Hepatocyte (in vitro differentiated cells): ENCODE measurements around the gene PLSCR4.
"Not testable (repeated sequence)": the region's sequence is repeated elsewhere in the genome, so short reads cannot be mapped to it uniquely, and the experiment has no call there.

ENCODE experiments used
- EZH2 ChIP-seq: fragments of 200-600 bp; sonication (generic); IDR thresholded peaks from 2 replicates; pipeline ENCODE4 v1.6.1; 2016; ENCODE audit warnings: antibody characterized with exemption, mild to moderate bottlenecking, borderline replicate concordance
- TF ChIP-seq, protein P1 (sequence below): fragments of 200-600 bp; sonication (generic); IDR thresholded peaks from 2 replicates; pipeline ENCODE4 v1.5.1; 2016; ENCODE audit warnings: antibody characterized with exemption, mild to moderate bottlenecking; ENCODE audit not compliant: poor library complexity

GRCh38 chr3:146225458-146225857 lies 25.4 kb downstream of the PLSCR4 start:
- TF ChIP-seq EZH2, result not testable (repeated sequence)
- TF ChIP-seq, protein P1, sequence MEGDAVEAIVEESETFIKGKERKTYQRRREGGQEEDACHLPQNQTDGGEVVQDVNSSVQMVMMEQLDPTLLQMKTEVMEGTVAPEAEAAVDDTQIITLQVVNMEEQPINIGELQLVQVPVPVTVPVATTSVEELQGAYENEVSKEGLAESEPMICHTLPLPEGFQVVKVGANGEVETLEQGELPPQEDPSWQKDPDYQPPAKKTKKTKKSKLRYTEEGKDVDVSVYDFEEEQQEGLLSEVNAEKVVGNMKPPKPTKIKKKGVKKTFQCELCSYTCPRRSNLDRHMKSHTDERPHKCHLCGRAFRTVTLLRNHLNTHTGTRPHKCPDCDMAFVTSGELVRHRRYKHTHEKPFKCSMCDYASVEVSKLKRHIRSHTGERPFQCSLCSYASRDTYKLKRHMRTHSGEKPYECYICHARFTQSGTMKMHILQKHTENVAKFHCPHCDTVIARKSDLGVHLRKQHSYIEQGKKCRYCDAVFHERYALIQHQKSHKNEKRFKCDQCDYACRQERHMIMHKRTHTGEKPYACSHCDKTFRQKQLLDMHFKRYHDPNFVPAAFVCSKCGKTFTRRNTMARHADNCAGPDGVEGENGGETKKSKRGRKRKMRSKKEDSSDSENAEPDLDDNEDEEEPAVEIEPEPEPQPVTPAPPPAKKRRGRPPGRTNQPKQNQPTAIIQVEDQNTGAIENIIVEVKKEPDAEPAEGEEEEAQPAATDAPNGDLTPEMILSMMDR, result not testable (repeated sequence)
